ENCODE measurements around the gene MORN1. TPM values are rescaled to one million over a fixed set of nuclear protein-coding genes. Genes with fewer than 3 reads are reported as not detected.
A peak's percentile ranks its signal among the peaks of the same experiment; 100 is the strongest.

MORN1 gene
- total and polyA plus RNA-seq, 2 experiments from 2014 or later = 10.8 to 24.4 TPM

DNA sequence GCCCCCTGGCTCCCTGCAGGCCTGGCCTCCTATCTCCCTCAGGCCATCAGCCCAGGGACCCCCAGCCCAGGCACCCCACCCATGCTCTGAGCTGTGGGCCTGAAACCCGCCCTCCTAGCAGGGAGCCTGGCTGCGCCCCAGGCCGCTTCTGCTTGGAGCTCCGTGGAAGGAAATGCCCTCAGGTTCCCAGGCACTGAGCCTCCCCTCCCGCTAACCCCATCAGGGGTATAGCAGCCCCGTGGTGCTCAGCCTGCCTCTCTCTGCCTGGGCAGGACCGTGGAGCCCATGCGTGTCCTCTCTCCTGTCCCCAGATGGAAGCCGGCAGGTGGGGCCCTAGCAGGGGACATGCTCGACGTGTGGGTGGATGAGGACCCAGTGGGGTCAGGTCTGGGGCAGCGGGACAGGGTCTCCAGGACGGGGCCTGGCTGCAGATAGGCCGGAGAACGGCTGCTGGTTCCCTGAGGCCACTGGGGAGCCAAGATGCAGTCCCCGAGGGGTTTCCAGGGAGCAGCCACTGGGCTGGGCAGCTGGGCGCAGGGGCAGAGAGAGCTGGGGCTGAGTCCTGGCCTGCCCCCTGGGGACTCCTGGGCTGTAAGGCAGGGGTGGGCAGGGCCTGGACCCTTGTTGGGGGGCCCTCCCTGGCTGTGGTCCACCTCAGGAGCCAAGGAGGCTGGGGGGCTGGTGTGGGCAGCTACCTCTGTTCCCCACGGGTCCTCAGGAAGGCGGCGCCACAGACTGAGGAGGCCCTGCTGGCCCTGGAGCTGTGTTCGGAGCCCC, 75.5 kb downstream of the MORN1 start:
- no peak for DNase-seq (ENCODE audit: low read depth in 1 of 2, low spot score in 1 of 2)
- H3K27ac ChIP-seq = peak overlapping the region; percentile 95
- no peaks in the 10 kb centered on the region for H3K27me3 ChIP-seq
- TF ChIP-seq, protein P1, sequence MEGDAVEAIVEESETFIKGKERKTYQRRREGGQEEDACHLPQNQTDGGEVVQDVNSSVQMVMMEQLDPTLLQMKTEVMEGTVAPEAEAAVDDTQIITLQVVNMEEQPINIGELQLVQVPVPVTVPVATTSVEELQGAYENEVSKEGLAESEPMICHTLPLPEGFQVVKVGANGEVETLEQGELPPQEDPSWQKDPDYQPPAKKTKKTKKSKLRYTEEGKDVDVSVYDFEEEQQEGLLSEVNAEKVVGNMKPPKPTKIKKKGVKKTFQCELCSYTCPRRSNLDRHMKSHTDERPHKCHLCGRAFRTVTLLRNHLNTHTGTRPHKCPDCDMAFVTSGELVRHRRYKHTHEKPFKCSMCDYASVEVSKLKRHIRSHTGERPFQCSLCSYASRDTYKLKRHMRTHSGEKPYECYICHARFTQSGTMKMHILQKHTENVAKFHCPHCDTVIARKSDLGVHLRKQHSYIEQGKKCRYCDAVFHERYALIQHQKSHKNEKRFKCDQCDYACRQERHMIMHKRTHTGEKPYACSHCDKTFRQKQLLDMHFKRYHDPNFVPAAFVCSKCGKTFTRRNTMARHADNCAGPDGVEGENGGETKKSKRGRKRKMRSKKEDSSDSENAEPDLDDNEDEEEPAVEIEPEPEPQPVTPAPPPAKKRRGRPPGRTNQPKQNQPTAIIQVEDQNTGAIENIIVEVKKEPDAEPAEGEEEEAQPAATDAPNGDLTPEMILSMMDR (IDR thresholded peaks at IDR 0.05; ENCODE audit: low read depth, low read length) = no peak
- H3K4me1 ChIP-seq (ENCODE audit: low read depth) = peaks cover 27% of the 10 kb centered on the region
- H3K9me3 ChIP-seq (ENCODE audit: low read depth) = no peaks in the 10 kb centered on the region
- H3K36me3 ChIP-seq = no peaks in the 10 kb centered on the region
- H3K4me3 ChIP-seq = no peak overlapping the region

GRCh38 chr1:2314803-2315673, 76.3 kb downstream of the MORN1 start:
- Histone ChIP-seq H3K27me3 (no peaks in the 10 kb centered on the region), H3K27ac (peak overlapping the region; percentile 95), H3K9me3 (ENCODE audit: low read depth) (no peaks in the 10 kb centered on the region), H3K4me3 (peak overlapping the region; percentile 62), H3K36me3 (no peaks in the 10 kb centered on the region), H3K4me1 (ENCODE audit: low read depth) (peaks cover 27% of the 10 kb centered on the region)
- TF ChIP-seq, protein P1 (IDR thresholded peaks at IDR 0.05; ENCODE audit: low read depth, low read length) = peak; percentile 54
- DNase-seq (ENCODE audit: low read depth in 1 of 2, low spot score in 1 of 2) = peak; percentile 74 to 76

GRCh38 chr1:2314273-2314802, 77.0 kb downstream of the MORN1 start:
- peak; percentile 83 to 92 for DNase-seq (ENCODE audit: low read depth in 1 of 2, low spot score in 1 of 2)
- Histone ChIP-seq H3K4me1 (ENCODE audit: low read depth) (peaks cover 27% of the 10 kb centered on the region), H3K36me3 (no peaks in the 10 kb centered on the region), H3K4me3 (peak overlapping the region; percentile 62), H3K27me3 (no peaks in the 10 kb centered on the region), H3K27ac (peak overlapping the region; percentile 95), H3K9me3 (ENCODE audit: low read depth) (no peaks in the 10 kb centered on the region)
- TF ChIP-seq, protein P1 (IDR thresholded peaks at IDR 0.05; ENCODE audit: low read depth, low read length) = no peak

DNA sequence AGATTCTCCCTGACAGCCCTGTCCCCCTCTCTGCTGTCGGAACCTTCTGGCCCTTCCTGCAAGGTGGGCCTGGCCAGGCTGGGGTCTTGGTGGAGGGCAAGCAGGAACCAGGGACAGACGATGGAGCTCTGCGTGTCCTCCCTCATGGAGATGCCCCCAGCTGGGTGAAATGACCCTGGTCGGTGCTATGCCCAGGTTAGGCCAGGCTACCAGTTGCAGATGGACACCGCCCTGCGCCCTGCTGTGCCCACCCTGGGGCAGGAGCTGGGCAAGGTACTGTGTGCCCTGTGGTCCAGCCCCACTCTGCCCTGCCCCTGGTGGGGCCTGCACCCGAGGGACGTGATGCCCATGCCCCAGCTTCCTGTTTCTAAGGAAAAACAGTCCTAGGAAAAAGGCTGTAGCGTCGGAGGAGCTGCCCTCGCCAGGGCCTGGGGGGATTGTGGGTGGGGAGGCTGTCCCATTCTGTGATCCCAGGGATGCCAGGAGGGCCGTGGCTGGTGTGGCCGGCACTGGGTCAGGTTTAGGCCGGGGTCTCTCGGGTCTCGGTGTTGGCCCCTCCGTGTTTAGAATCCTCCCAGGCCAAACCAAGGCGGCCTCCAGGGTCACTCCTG, 77.6 kb downstream of the MORN1 start:
- H3K36me3 ChIP-seq = peaks cover 4% of the 10 kb centered on the region
- H3K9me3 ChIP-seq (ENCODE audit: low read depth) = no peaks in the 10 kb centered on the region
- no peaks in the 10 kb centered on the region for H3K27me3 ChIP-seq
- peak overlapping the region; percentile 62 for H3K4me3 ChIP-seq
- H3K4me1 ChIP-seq (ENCODE audit: low read depth) = peaks cover 27% of the 10 kb centered on the region
- TF ChIP-seq, protein P1 (IDR thresholded peaks at IDR 0.05; ENCODE audit: low read depth, low read length) = no peak
- H3K27ac ChIP-seq = peak overlapping the region; percentile 95
- no peak for DNase-seq (ENCODE audit: low read depth in 1 of 2, low spot score in 1 of 2)

Measured in cardiac muscle cell (in vitro differentiated cells and primary cell).